ENCODE data around the gene SLC15A3.
A peak's percentile ranks its signal among the peaks of the same experiment; 100 is the strongest.

The SLC15A3 gene

DNA sequence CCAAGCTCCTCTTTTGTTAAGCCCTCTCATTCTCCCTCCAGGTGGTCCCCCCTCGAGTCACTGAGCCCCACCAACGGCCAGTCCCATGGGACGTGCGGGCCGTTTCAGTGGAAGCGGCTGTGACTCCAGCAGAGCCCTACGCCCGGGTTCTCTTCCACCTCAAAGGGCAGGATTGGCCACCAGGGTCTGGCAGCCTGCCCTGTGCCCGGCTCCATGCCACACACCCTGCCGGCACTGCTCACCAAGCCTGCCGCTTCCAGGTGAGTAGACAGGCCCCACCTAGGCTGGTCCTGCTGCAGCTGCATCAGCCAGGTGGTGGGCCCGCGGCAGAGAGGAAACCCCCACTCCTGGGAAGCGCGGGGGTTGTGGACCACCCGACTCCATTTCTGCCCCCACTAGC, 24.4 kb downstream of the SLC15A3 start:
- DNase-seq, result peak; percentile 12

DNA sequence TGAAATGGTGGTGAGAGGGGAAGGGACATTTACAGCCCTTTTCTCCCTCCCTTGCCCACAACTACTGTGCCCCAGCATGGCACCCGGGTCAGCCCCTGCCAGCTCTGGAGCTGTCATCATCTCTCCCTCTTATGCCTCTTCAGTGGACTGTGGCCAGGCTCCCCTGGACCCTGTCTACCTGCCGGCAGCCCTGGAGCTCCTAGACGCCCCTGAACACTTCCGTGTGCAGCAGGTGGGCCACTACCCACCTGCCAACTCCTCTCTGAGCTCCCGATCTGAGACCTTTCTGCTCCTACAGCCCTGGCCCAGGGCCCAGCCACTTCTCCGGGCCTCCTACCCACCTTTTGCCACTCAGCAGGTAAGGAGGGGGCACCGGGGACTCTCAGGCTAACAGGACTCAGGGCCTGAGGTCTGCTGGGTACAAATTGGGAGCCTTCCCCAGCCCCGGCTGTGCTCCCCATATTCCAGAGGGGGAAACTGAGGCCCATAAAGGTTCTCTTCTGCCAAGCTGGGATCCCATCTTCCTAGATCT, 24.8 kb downstream of the SLC15A3 start:
- no peak for DNase-seq

DNA sequence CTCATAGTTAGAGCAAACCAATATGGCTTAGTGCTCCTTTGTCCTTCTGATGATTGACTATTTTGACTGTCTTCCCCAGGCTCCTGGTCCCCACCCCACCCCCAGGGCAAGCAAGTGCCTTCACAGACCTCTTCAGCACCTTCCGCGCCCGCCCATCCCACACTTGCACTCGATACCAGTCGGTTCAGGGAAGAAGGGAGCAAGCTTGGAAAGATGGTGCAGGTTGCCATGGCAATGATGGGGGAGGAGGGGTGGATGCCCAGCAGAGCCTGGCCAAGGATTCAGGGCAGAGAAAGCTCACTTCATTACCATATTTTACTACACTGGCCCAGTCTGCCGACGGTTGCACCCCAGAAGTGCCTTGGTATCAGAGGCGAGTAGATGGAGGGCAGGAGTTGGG, 25.5 kb downstream of the SLC15A3 start:
- DNase-seq, result no peak

- DNase-seq, result no peak
Measured at GRCh38 chr11:60925868-60926267, 26.1 kb downstream of the SLC15A3 start.

GRCh38 chr11:60924906-60925853, 26.8 kb downstream of the SLC15A3 start:
- DNase-seq, result peak; percentile 47

- DNase-seq, result peak; percentile 77
Measured at GRCh38 chr11:60924110-60924905, 27.7 kb downstream of the SLC15A3 start, which contains the start of gene TMEM132A. Gene TMEM132A (plus strand): TSS chr11:60924460. CDS start chr11:60924634, 174 bp downstream.

DNA sequence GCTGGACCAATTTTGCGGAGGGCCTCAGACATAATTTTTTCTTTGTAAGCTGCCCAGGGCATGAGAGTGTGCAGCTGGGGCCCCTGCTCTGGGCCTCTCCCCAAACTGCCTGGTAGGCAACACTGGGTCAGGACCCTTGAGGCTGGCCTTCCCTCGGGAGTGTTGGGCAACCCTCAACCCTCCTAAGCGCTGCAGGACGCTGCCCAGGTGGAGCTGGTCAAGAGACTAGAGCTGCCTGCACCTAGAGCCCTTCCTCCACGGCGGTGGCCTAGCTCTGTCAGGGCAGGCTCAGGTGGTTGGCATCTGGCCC, 28.2 kb downstream of the SLC15A3 start:
- DNase-seq, result no peak

DNA sequence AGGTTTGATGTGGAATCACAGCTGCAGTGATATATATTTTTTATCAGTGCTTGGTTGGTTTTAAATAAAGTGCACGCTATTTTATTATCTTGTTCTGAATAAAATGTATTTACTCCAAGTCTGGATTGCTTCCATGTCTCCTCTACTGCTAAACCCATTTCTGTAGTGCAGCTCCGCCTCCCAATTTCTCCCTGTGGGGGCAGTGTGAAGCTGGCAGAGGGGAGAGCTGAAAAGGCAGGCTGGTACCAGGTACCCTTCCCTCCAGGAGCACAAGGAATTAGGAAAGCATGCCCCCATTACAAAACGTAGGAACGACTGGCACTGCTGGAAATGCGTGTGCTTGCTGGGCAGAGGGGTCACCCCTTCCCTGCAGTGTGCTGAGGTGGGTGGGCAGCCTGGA, 28.6 kb downstream of the SLC15A3 start:
- DNase-seq, result no peak

DNA sequence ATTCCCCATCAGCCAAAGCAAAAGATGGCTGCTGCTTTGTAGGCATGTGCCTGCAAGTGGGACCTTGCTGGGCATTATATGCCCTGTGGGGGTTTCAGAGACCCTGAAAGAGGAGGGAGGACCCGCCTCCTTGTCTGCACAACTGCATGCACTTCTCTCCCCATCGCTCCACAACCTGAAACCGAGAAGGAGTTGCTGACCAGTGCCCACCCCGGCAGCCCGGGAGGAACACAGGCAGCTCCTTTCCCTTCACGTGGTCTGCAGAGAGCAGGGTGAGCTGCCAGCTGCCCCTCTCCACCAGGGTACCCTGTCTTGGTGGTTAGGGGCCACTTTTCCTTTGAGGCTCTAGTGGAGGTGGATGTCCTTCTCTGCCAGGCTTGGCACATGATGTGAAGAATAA, 29.1 kb downstream of the SLC15A3 start:
- DNase-seq, result no peak

- DNase-seq, result no peak
Measured at GRCh38 chr11:60921777-60922335, 30.1 kb downstream of the SLC15A3 start.

- DNase-seq, result no peak
Measured at GRCh38 chr11:60921259-60921658, 30.7 kb downstream of the SLC15A3 start.

DNA sequence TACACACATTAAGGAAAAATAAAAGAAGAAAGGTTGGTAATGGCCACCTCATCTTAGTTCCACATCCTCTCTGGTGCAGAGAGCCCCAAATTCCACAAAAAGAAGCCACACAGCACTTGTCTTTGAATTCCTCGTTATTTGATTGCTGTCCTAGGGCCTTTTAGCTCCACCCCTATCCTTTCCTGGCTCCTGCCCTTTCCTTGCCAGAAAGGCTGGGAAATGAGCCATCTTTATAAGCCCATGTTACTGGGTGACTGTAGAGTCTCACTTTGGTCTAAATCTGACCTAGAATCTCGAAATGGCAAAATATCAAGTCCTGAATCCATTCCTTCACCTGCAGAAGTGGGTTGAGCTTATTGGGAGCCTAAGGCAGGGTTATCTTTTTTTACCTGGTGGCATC, 32.0 kb downstream of the SLC15A3 start:
- DNase-seq, result no peak

DNA sequence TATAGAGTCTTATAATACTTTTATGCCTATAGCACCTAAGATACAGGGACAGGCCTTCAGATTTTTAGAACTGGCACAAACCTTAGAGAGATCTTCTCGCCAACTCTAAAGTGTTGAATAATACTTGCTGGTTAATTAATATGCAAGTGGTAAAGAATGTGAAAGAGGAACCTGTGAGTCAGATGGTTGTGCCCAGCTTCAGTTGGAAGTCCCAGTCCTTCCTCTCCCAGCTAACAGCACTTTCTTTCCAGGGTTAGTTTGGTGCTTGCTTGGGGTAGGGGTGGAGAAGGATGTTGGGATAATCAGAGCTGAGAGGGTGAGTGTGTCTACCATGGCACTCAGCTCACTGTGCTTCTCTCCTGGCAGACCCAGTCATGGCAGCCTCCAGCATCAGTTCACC, 32.7 kb downstream of the SLC15A3 start:
- DNase-seq, result no peak

- DNase-seq, result no peak
Measured at GRCh38 chr11:60918939-60919265, 33.1 kb downstream of the SLC15A3 start.

DNA sequence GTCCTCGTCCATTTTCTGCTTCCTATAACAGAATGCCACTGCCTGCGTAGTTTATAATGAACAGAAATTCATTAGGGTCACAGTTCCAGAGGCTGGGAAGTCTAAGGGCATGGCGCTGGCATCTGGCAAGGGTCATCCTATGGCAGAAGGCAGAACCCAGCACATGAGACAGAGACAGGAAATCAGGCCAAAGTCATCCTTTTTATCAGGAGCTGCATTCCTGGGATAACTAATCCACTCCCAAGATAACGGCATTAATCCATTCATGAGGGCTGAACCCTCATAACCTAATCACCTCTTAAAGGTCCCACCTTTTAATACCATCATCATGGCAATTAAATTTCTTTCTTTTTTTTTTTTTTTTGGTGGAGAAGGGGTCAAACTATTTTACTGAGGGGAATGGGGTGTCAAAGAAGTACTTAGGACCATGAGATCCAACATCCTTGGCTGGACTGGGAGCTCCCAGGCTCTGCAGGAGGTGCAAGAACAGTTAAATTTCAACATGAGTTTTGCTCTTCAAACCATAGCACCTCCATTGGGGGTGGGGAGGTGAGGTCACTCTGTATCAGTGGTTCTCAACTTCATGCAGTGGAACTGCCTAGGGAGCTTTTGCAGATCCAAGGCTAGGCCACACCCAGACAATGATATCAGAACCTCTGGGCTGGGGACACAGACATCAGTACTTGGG, 33.6 kb downstream of the SLC15A3 start:
- DNase-seq, result no peak

GRCh38 chr11:60917267-60917666, 34.7 kb downstream of the SLC15A3 start:
- DNase-seq, result no peak

- DNase-seq, result no peak
Measured at GRCh38 chr11:60916669-60917206, 35.2 kb downstream of the SLC15A3 start.

GRCh38 chr11:60915248-60915914, 36.6 kb downstream of the SLC15A3 start:
- DNase-seq, result no peak

GRCh38 chr11:60914633-60915247, 37.2 kb downstream of the SLC15A3 start:
- DNase-seq, result peak; percentile 61

DNA sequence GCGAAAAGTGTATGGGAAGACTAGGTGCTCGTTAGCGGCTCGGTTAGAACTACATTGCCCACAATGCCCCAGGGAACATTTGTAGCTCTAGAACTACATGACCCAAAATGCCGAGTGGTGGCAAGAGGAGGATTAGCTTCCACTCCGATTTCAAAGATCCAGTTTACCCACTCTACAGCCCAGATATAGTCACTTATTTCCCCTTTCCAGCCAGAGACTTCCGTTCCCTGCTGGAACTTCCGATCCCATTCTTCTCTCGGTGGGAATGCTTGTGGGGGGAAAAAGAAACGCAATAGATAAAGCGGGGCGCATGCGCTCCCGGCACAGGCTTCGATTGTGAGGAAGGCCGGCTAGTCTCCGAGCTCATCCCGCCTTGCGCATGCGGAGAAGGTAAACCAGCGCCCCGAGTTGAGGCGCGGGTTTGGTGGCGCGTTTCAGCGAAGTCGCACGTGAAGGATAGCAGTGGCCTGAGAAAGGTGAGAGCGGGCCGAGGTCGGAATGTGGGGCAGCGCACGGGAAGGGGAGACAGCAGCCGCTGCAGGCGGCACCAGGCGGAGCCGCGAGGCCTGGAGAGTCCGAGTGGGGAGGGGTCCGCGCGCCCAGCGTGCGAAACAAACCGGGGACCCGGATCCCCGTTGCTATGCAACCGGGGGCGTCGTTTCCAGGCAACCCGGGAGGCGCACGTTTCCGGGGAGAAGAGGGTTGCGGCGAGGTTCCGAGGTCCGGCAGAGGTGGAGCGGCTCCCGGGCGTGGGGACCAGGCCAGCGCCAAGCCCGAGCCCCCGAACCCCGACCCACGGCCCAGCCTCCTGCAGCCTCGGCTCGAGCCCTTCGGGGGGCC, 38.0 kb downstream of the SLC15A3 start, which contains the start of gene TMEM109:
TSS of gene TMEM109 (plus strand) at position 366 of the 840 bp plus-strand sequence. CDS start 5,536 bp downstream, outside the sequence.
- DNase-seq, result peak; percentile 99
